SH-SY5Y (cell line): ENCODE results near the gene RAI1.

Source experiments
- GATA2 ChIP-seq: IDR thresholded peaks from 2 replicates; pipeline ENCODE4 v1.6.1; 2011; ENCODE audit warnings: mild to moderate bottlenecking, low read depth, low read length
- GATA3 ChIP-seq: IDR thresholded peaks from 2 replicates; pipeline ENCODE4 v1.6.1; 2011; ENCODE audit warnings: low read depth, mild to moderate bottlenecking, low read length, moderate library complexity

DNA sequence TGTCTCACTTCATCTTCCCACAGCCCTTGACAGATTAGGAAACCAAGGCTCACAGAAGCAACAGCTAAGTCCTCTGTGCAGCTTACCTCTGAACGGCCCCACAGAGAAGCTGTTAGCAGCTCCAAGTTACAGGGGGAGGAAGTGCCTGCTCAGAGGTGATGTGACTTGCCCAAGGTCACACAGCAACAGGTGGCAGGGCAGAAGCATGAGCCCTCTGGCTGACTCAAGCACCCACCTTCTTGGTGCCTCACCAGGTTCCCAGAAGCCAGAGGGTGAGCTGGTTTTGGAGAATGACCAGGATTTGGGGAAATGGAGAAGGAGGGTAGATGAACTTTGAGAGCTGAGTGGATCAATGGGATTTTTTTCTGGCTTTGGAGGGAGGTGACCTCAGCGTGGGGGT lies 14.0 kb upstream of the RAI1 start:
- no peak for TF ChIP-seq GATA2
- TF ChIP-seq GATA3, result no peak
